ENCODE data around the gene ASCL5.
"Not testable (repeated sequence)": the region's sequence is repeated elsewhere in the genome, so short reads cannot be mapped to it uniquely, and the experiment has no call there.

Gene ASCL5

GRCh38 chr1:201169203-201169602 lies 42.2 kb upstream of the ASCL5 start:
- Histone ChIP-seq H3K9ac (no peak overlapping the region), H3K27me3 (ENCODE audit: control insufficient read depth, insufficient read depth, low read length) (no peaks in the 10 kb centered on the region)
- no peak for TF ChIP-seq CTCF (IDR thresholded peaks at IDR 0.05)

DNA sequence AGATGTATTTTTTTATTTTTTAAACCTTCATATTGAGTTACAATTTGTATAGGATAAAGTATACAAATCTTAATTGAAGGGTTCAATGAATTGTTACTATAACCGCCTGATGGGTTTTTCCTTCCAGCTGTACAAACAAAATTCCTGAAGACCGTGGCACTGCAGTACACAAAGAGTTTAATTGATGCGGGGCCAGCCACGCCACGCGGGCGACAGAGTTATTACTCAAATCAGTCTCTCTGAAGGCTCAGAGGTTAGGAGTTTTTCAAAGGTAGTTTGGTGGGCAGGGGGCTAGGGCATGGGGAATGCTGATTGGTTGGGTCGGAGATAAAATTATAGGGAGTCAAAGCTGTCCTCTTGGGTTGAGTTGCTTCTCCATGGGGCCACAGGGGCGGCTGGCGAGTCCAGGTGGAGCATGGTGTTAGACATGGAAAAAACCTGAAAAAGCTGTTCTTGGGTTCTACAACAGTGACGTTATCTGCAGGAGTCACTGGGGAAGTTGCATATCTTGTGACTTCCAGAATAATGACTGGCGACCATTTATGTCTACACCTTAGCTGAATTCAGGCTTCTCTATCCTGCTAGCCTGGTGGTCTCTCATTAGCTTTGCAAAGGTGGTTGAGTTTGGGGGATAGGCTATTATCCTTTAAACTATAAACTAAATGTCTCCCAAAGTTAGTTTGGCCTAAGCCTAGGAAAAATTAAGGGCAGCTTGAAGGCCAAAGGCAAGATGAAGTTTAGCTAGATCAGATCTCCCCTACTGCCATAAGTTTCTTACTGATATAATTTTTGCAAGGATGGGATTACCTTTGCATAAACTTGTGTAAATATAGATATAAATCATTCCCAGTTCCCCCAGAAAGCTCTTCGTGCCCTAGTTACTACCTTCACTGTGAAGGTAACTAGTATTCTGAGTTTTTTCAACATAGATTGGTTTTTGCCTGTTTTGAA lies 40.3 kb upstream of the ASCL5 start:
- Histone ChIP-seq H3K27me3 (ENCODE audit: control insufficient read depth, insufficient read depth, low read length) (no peaks in the 10 kb centered on the region), H3K36me3 (ENCODE audit: control insufficient read depth, insufficient read depth, low read length) (no peaks in the 10 kb centered on the region), H3K9me3 (ENCODE audit: control insufficient read depth, low read length) (no peaks in the 10 kb centered on the region), H3K27ac (no peak overlapping the region), H3K4me2 (ENCODE audit: low read length) (no peak overlapping the region), H3K79me2 (no peaks in the 10 kb centered on the region), H2AFZ (no peak overlapping the region), H3K4me3 (ENCODE audit: low read depth, low read length) (no peak overlapping the region), H3K9ac (no peak overlapping the region), H3K4me1 (peaks cover 6% of the 10 kb centered on the region)
- no peak for TF ChIP-seq CTCF (IDR thresholded peaks at IDR 0.05)

More at GRCh38 chr1:201169203-201169602, 42.2 kb upstream of the ASCL5 start:
- H3K4me2 ChIP-seq (ENCODE audit: low read length), result no peak overlapping the region
- no peaks in the 10 kb centered on the region for H3K79me2 ChIP-seq
- no peaks in the 10 kb centered on the region for H3K9me3 ChIP-seq (ENCODE audit: control insufficient read depth, low read length)
- H3K4me1 ChIP-seq, result peaks cover 6% of the 10 kb centered on the region
- no peak overlapping the region for H3K4me3 ChIP-seq (ENCODE audit: low read depth, low read length)
- no peak overlapping the region for H2AFZ ChIP-seq
- no peaks in the 10 kb centered on the region for H3K36me3 ChIP-seq (ENCODE audit: control insufficient read depth, insufficient read depth, low read length)
- no peak overlapping the region for H3K27ac ChIP-seq

- no peaks in the 10 kb centered on the region for H3K27me3 ChIP-seq (ENCODE audit: control insufficient read depth, insufficient read depth, low read length)
- H3K4me1 ChIP-seq, result no peaks in the 10 kb centered on the region
- no peak overlapping the region for H3K9ac ChIP-seq
- TF ChIP-seq CTCF (IDR thresholded peaks at IDR 0.05), result no peak
- no peak overlapping the region for H3K4me3 ChIP-seq (ENCODE audit: low read depth, low read length)
- no peak overlapping the region for H2AFZ ChIP-seq
- no peak overlapping the region for H3K4me2 ChIP-seq (ENCODE audit: low read length)
- H3K9me3 ChIP-seq (ENCODE audit: control insufficient read depth, low read length), result no peaks in the 10 kb centered on the region
- no peaks in the 10 kb centered on the region for H3K36me3 ChIP-seq (ENCODE audit: control insufficient read depth, insufficient read depth, low read length)
- no peaks in the 10 kb centered on the region for H3K79me2 ChIP-seq
- H3K27ac ChIP-seq, result no peak overlapping the region
Observed at GRCh38 chr1:201164645-201165044, 37.7 kb upstream of the ASCL5 start.

- Histone ChIP-seq H3K9me3 (ENCODE audit: control insufficient read depth, low read length) (no peaks in the 10 kb centered on the region), H3K4me1 (no peaks in the 10 kb centered on the region), H3K27ac (no peak overlapping the region), H3K36me3 (ENCODE audit: control insufficient read depth, insufficient read depth, low read length) (no peaks in the 10 kb centered on the region), H3K27me3 (ENCODE audit: control insufficient read depth, insufficient read depth, low read length) (no peaks in the 10 kb centered on the region), H3K79me2 (no peaks in the 10 kb centered on the region), H2AFZ (no peak overlapping the region), H3K4me2 (ENCODE audit: low read length) (no peak overlapping the region), H3K4me3 (ENCODE audit: low read depth, low read length) (no peak overlapping the region), H3K9ac (no peak overlapping the region)
- no peak for TF ChIP-seq CTCF (IDR thresholded peaks at IDR 0.05)
Observed at GRCh38 chr1:201163707-201164106, 36.7 kb upstream of the ASCL5 start.

DNA sequence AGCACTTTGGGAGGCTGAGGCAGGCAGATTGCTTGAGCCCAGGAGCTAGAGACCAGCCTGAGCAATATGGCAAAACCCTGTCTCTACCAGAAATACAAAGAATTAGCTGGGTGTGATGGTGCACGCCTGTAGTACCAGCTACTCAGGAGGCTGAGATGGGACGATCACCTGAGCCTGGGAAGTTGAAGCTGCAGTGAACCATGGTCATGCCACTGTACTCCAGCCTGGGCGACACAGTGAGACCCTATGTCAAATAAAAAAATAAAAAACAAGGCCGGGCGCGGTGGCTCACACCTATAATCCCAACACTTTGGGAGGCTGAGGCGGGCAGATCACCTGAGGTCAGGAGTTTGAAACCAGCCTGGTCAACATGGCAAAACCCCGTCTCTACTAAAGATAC lies 36.1 kb upstream of the ASCL5 start:
- H3K9me3 ChIP-seq (ENCODE audit: control insufficient read depth, low read length); H2AFZ ChIP-seq; H3K27ac ChIP-seq; H3K4me1 ChIP-seq; H3K4me3 ChIP-seq (ENCODE audit: low read depth, low read length); H3K4me2 ChIP-seq (ENCODE audit: low read length); H3K36me3 ChIP-seq (ENCODE audit: control insufficient read depth, insufficient read depth, low read length); H3K27me3 ChIP-seq (ENCODE audit: control insufficient read depth, insufficient read depth, low read length); H3K9ac ChIP-seq; H3K79me2 ChIP-seq: not testable (repeated sequence)

Data from parathyroid adenoma (tissue), 2 donors.